HG03521 (cell line): ENCODE measurements around the gene RDX.

Source experiments
- ATAC-seq: cut with Tn5 transposase; IDR thresholded peaks from one replicate; pipeline ENCODE4 v1.9.1; 2021; ENCODE audit warnings: mild to moderate bottlenecking, moderate library complexity; ENCODE audit not compliant: unreplicated experiment

The RDX gene

GRCh38 chr11:110147962-110148709, 148.3 kb downstream of the RDX start:
- no peak for ATAC-seq

DNA sequence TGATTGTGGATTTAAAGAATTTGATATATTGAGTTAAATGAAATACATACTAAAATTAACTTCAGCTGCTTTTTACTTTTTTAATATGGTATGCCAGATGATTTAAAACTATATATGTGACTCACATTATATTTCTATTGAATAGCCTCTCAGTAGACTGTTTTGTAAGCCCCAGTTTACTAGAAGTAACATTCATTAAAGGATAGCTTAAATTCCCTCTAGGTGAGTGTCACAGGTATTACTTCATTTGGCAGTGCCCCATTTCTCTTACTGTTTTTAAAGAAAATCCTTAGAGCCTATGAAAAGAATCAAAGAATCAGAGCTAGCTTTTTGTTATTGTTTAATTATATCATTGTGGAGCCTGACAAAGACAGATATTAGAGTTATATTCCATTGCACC, 154.6 kb downstream of the RDX start:
- no peak for ATAC-seq

GRCh38 chr11:110134110-110134509, 162.3 kb downstream of the RDX start:
- ATAC-seq, result no peak

- no peak for ATAC-seq
Observed at GRCh38 chr11:110133160-110133559, 163.3 kb downstream of the RDX start.

GRCh38 chr11:110131386-110132123, 164.9 kb downstream of the RDX start:
- no peak for ATAC-seq

GRCh38 chr11:110130642-110131238, 165.7 kb downstream of the RDX start:
- ATAC-seq, result no peak

DNA sequence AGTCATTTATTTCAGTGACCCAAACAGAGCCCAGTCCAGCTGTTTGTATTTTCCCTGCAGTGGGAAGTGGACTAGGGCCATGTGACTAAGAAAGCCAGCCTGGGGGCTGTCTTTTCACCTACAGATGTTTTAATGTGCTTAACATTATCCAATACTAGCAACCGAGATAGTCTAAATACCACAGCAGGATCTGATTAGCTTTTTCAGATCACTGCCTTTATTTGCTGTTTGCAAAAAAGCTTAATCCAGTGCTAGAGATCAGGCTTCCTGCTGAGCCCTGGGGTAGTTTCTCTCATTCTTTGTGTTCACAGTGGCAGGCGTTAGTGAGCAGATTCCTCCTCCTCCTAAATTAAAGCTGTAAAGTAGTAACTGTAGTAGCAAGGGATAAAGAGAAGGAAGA, 168.3 kb downstream of the RDX start:
- ATAC-seq, result no peak

GRCh38 chr11:110126936-110127335, 169.5 kb downstream of the RDX start:
- ATAC-seq, result no peak

- no peak for ATAC-seq
Observed at GRCh38 chr11:110125632-110126031, 170.8 kb downstream of the RDX start.
